Retinal pigment epithelial cell (primary cell): Measurements from ENCODE around the gene TENM4.

ENCODE experiments used
- DNase-seq: peaks from one replicate; pipeline ENCODE4 v3.0.0-alpha.2; 2010; ENCODE audit warnings: low read depth
- H3K4me3 ChIP-seq: 2 replicates; pipeline ENCODE4 v1.5.1; 2011; ENCODE audit warnings: mild to moderate bottlenecking, low read length, control low read depth, moderate library complexity
- CTCF ChIP-seq: conservative IDR thresholded peaks from 2 replicates; pipeline ENCODE4 v1.5.1; 2011; ENCODE audit warnings: low read depth, low read length, control low read depth, inconsistent platforms

TENM4 gene

GRCh38 chr11:78753297-78753696 lies 687.5 kb downstream of the TENM4 start:
- no peak overlapping the region for H3K4me3 ChIP-seq
- DNase-seq: no peak
- no peak for TF ChIP-seq CTCF

GRCh38 chr11:78752494-78752893 lies 688.3 kb downstream of the TENM4 start:
- no peak for DNase-seq
- no peak overlapping the region for H3K4me3 ChIP-seq
- TF ChIP-seq CTCF: no peak

GRCh38 chr11:78748918-78749690 lies 691.7 kb downstream of the TENM4 start:
- no peak for TF ChIP-seq CTCF
- DNase-seq: no peak
- H3K4me3 ChIP-seq: no peak overlapping the region

- no peak for DNase-seq
- H3K4me3 ChIP-seq: no peak overlapping the region
- TF ChIP-seq CTCF: no peak
Measured at GRCh38 chr11:78744949-78745348, 695.9 kb downstream of the TENM4 start.

- DNase-seq: no peak
- H3K4me3 ChIP-seq: no peak overlapping the region
- TF ChIP-seq CTCF: no peak
Measured at GRCh38 chr11:78744202-78744601, 696.6 kb downstream of the TENM4 start.

- no peak overlapping the region for H3K4me3 ChIP-seq
- DNase-seq: peak; percentile 12
- peak; percentile 4 for TF ChIP-seq CTCF
Measured at GRCh38 chr11:78742430-78742829, 698.4 kb downstream of the TENM4 start.

GRCh38 chr11:78741741-78742140 lies 699.1 kb downstream of the TENM4 start:
- DNase-seq: no peak
- H3K4me3 ChIP-seq: no peak overlapping the region
- TF ChIP-seq CTCF: no peak
